Endothelial cell of umbilical vein (primary cell): ENCODE measurements around the gene SLC18A3. TPM values are rescaled to one million over a fixed set of nuclear protein-coding genes. Genes with fewer than 3 reads are reported as not detected.

Source experiments
- BruUV-seq: library from RNA; stranded (reverse); fragments of 400-500 nt; replicated peaks from 2 replicates; lab custom pipeline; 2021; lab: Mats Ljungman, UMichigan
- CTCF ChIA-PET: fragments of 300-600, 350-600 bp; sonication (Branson Sonifier 250); formaldehyde crosslinking; loops from one replicate; lab custom pipeline; 2021; ENCODE audit warnings: antibody characterized with exemption, inconsistent platforms; lab: Charles Lee
- POLR2A ChIA-PET: fragments of 300-600, 350-600 bp; sonication (Branson Sonifier 250); formaldehyde crosslinking; loops from one replicate; lab custom pipeline; 2021; ENCODE audit warnings: antibody characterized with exemption, inconsistent platforms; lab: Charles Lee
- DNase-seq: peaks from one replicate; pipeline ENCODE4 v3.0.0-alpha.2; 2011; ENCODE audit warnings: low read depth, low spot score
- FAIRE-seq: peaks from 2 replicates; lab custom pipeline; 2011; peaks lifted over from hg19 to GRCh38; lab: Jason Lieb, UNC
- H2AFZ ChIP-seq: 2 replicates; pipeline ENCODE4 v1.6.0; 2012; ENCODE audit warnings: low read depth, low read length, control low read depth, inconsistent platforms
- H3K27ac ChIP-seq: 2 replicates; pipeline ENCODE4 v1.5.1; 2011; ENCODE audit warnings: low read depth, mild to moderate bottlenecking, control low read depth, low read length, moderate library complexity; ENCODE audit not compliant: insufficient read depth
- H3K27me3 ChIP-seq, 2 experiments: 2 replicates each; pipeline versions ENCODE4 v1.6.0 to v1.6.1; 2011; ENCODE audit warnings: low read length in 2 of 2, mixed read lengths in 1 of 2; ENCODE audit not compliant: control insufficient read depth in 2 of 2, insufficient read depth in 2 of 2
- H3K36me3 ChIP-seq, 2 experiments: 2 replicates in 1 of 2; 3 replicates in 1 of 2; pipeline ENCODE4 v1.5.1; 2011; ENCODE audit warnings: low read length in 2 of 2, mild to moderate bottlenecking in 1 of 2, moderate library complexity in 1 of 2; ENCODE audit not compliant: control insufficient read depth in 2 of 2, insufficient read depth in 2 of 2; ENCODE audit errors: extremely low read depth in 1 of 2
- H3K4me1 ChIP-seq: 3 replicates; pipeline ENCODE4 v1.5.1; 2011; ENCODE audit warnings: mild to moderate bottlenecking, low read length; ENCODE audit not compliant: control insufficient read depth, insufficient read depth; ENCODE audit errors: extremely low read depth
- H3K4me2 ChIP-seq: 2 replicates; pipeline ENCODE4 v1.6.1; 2011; ENCODE audit warnings: low read length, control low read depth, mixed read lengths; ENCODE audit not compliant: insufficient read depth
- H3K4me3 ChIP-seq, 3 experiments: fragments of 200-600 bp in 1 of 3; sonication (generic), shearing (Covaris generic) in 1 of 3; replicated peaks in 1 of 3; 2 replicates each; pipeline ENCODE4 v1.5.1; 2011 to 2016; ENCODE audit warnings: control low read depth in 3 of 3, low read length in 3 of 3, mild to moderate bottlenecking in 2 of 3, inconsistent platforms in 1 of 3, low read depth in 1 of 3, moderate library complexity in 1 of 3; ENCODE audit not compliant: insufficient read depth in 1 of 3
- H3K79me2 ChIP-seq: 2 replicates; pipeline ENCODE4 v1.6.0; 2012; ENCODE audit warnings: low read length, inconsistent platforms; ENCODE audit not compliant: control insufficient read depth, insufficient read depth
- H3K9ac ChIP-seq: replicated peaks from 2 replicates; pipeline ENCODE3; 2011; ENCODE audit warnings: low read length, control low read depth; ENCODE audit not compliant: insufficient read depth; ENCODE audit errors: extremely low read depth
- H3K9me1 ChIP-seq: replicated peaks from 3 replicates; pipeline ENCODE4 v1.6.0; 2011; ENCODE audit warnings: mild to moderate bottlenecking, low read length; ENCODE audit not compliant: control insufficient read depth, insufficient read depth; ENCODE audit errors: extremely low read depth
- H3K9me3 ChIP-seq: replicated peaks from 2 replicates; pipeline ENCODE4 v1.5.1; 2012; ENCODE audit warnings: low read length, inconsistent platforms; ENCODE audit not compliant: control insufficient read depth, insufficient read depth
- H4K20me1 ChIP-seq: replicated peaks from 2 replicates; pipeline ENCODE3; 2011; ENCODE audit warnings: mild to moderate bottlenecking, low read length; ENCODE audit not compliant: control insufficient read depth, insufficient read depth; ENCODE audit errors: extremely low read depth
- EZH2 ChIP-seq: IDR thresholded peaks from 2 replicates; pipeline ENCODE4 v1.6.1; 2012; ENCODE audit warnings: borderline replicate concordance, low read depth, mild to moderate bottlenecking, moderate library complexity, low read length, inconsistent platforms; ENCODE audit not compliant: severe bottlenecking
- FOS ChIP-seq: IDR thresholded peaks from 2 replicates; pipeline ENCODE4 v1.6.1; 2011; ENCODE audit warnings: mild to moderate bottlenecking, low read length, moderate library complexity, borderline replicate concordance; ENCODE audit not compliant: insufficient read depth
- GATA2 ChIP-seq: IDR thresholded peaks from 2 replicates; pipeline ENCODE4 v1.7.0; 2011; ENCODE audit warnings: low read depth, mild to moderate bottlenecking, moderate library complexity, mixed read lengths, low read length; ENCODE audit not compliant: insufficient read length, insufficient read depth
- JUN ChIP-seq: IDR thresholded peaks from 2 replicates; pipeline ENCODE4 v1.6.1; 2011; ENCODE audit warnings: borderline replicate concordance, low read depth; ENCODE audit not compliant: insufficient read length, insufficient read depth
- MYC ChIP-seq: IDR thresholded peaks from one replicate; pipeline ENCODE4 v1.6.1; 2011; ENCODE audit warnings: mild to moderate bottlenecking, low read depth, low read length
- POLR2A ChIP-seq: IDR thresholded peaks from 2 replicates; pipeline ENCODE4 v1.6.1; 2012; ENCODE audit warnings: low read depth, mild to moderate bottlenecking, control low read depth, low read length
- POLR2AphosphoS5 ChIP-seq: IDR thresholded peaks from 2 replicates; pipeline ENCODE4 v1.6.1; 2012; ENCODE audit warnings: low read depth, mild to moderate bottlenecking, control low read depth, low read length, moderate library complexity; ENCODE audit not compliant: insufficient read depth
- dilution Hi-C: fragments of 300-500 bp; cut with MboI; formaldehyde crosslinking; loops from one replicate; pipeline ENCODE4 v1.15.0; 2019; ENCODE audit warnings: low sequenced_read_pairs; ENCODE audit not compliant: extremely low pct_ligation_motif_present
- intact Hi-C: fragments of 100-400 bp; cut with micrococcal nuclease; formaldehyde crosslinking; loops from one replicate; pipeline ENCODE4 v1.10.0; 2022
- polyA plus RNA-seq, 4 experiments: library from polyadenylated mRNA; depleted of rRNA in 3 of 4; stranded (reverse) in 3 of 4; unstranded in 1 of 4; fragments of >200 nt; gene quantifications; 2 replicates each; pipeline versions ENCODE4 v1.2.1 to v1.2.3, GENCODE V29; 2011 to 2012; ENCODE audit warnings: missing spikeins in 1 of 4
- total RNA-seq: library from RNA; stranded (reverse); gene quantifications from 2 replicates; pipeline ENCODE4 v1.2.3, GENCODE V29; 2021
- TF ChIP-seq, protein P1 (sequence below), 2 donors: IDR thresholded peaks; 1 replicate in 1 of 2; 2 replicates in 1 of 2; pipeline ENCODE4 v1.5.1; 2011; ENCODE audit warnings: low read length in 2 of 2, mild to moderate bottlenecking in 2 of 2, moderate library complexity in 2 of 2, control low read depth in 1 of 2, inconsistent platforms in 1 of 2, low read depth in 1 of 2; ENCODE audit not compliant: insufficient read depth in 1 of 2; ENCODE audit errors: extremely low read depth in 1 of 2
- TF ChIP-seq, protein P2 (sequence below): IDR thresholded peaks from 2 replicates; pipeline ENCODE4 v1.6.1; 2011; ENCODE audit not compliant: insufficient read depth, insufficient read length

SLC18A3 gene
- total and polyA plus RNA-seq, 2 donors (not counting 3 experiments of a cell fraction or from before 2014, with no cell fraction given), result not detected

DNA sequence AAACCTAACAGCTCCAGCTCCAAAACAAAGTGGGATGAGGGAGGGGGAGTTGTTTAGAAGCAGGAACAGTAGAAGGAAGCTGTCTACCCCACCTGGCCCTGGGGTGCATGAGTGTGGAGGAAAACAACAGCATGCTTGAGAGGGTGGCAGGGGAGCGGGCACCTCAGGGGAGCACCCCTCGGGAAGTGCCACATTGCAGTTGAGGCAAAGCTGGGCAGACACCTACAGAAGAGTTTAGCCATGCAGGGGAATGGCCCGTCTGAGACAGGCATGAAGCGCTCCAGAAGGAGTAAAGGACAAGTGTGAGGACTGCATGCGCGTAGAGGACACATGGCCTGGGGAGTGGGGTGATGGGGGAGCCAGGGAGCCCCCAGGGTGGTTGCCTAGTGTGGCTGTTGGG is 21.9 kb downstream of the SLC18A3 start:
- ChIA-PET CTCF (no interaction called here), POLR2A (no interaction called here)
- H3K79me2 ChIP-seq, result no peaks in the 10 kb centered on the region
- intact Hi-C loops, result no loop called here
- no peak overlapping the region for H3K4me3 ChIP-seq
- no peaks in the 10 kb centered on the region for H4K20me1 ChIP-seq
- H3K9ac ChIP-seq, result no peak overlapping the region
- no peaks in the 10 kb centered on the region for H3K36me3 ChIP-seq
- no peaks in the 10 kb centered on the region for H3K4me1 ChIP-seq
- no TSS peak for BruUV-seq
- TF ChIP-seq JUN (no peak), MYC (no peak), FOS (no peak), POLR2A (no peak), GATA2 (no peak), EZH2 (no peak), POLR2AphosphoS5 (no peak)
- TF ChIP-seq, protein P1, sequence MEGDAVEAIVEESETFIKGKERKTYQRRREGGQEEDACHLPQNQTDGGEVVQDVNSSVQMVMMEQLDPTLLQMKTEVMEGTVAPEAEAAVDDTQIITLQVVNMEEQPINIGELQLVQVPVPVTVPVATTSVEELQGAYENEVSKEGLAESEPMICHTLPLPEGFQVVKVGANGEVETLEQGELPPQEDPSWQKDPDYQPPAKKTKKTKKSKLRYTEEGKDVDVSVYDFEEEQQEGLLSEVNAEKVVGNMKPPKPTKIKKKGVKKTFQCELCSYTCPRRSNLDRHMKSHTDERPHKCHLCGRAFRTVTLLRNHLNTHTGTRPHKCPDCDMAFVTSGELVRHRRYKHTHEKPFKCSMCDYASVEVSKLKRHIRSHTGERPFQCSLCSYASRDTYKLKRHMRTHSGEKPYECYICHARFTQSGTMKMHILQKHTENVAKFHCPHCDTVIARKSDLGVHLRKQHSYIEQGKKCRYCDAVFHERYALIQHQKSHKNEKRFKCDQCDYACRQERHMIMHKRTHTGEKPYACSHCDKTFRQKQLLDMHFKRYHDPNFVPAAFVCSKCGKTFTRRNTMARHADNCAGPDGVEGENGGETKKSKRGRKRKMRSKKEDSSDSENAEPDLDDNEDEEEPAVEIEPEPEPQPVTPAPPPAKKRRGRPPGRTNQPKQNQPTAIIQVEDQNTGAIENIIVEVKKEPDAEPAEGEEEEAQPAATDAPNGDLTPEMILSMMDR (IDR thresholded peaks at IDR 0.05; ENCODE audit: extremely low read depth in 1 of 2, insufficient read depth in 1 of 2, low read depth in 1 of 2, low read length in 2 of 2), result no peak
- TF ChIP-seq, protein P2, sequence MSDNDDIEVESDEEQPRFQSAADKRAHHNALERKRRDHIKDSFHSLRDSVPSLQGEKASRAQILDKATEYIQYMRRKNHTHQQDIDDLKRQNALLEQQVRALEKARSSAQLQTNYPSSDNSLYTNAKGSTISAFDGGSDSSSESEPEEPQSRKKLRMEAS, result no peak
- H3K27me3 ChIP-seq, result peaks cover 5 to 8% of the 10 kb centered on the region in 2 experiments
- H3K9me3 ChIP-seq, result no peaks in the 10 kb centered on the region
- no peak overlapping the region for H3K4me2 ChIP-seq
- FAIRE-seq, result no peak
- no peak for DNase-seq
- H3K9me1 ChIP-seq, result no peaks in the 10 kb centered on the region
- dilution Hi-C loops, result no loop called here
- no peak overlapping the region for H2AFZ ChIP-seq
- H3K27ac ChIP-seq, result no peak overlapping the region
